ENCODE data around the gene RAB5B. TPM values are rescaled to one million over a fixed set of nuclear protein-coding genes. Genes with fewer than 3 reads are reported as not detected.

The RAB5B gene
- total RNA-seq, 1 experiment from 2014 or later, result 48.4 TPM

- no peak overlapping the region for H2BK20ac ChIP-seq (ENCODE audit: low read depth, low read length, poor library complexity, severe bottlenecking)
- H3K79me2 ChIP-seq (ENCODE audit: insufficient read depth, low read length), result no peaks in the 10 kb centered on the region
- no peak for DNase-seq
- H3K23ac ChIP-seq (ENCODE audit: insufficient read length, low read depth, low read length), result no peak overlapping the region
- Mint-ChIP-seq H3K27ac (no peak overlapping the region), H3K9me3 (no peaks in the 10 kb centered on the region), H3K4me3 (no peak overlapping the region), H3K4me1 (no peaks in the 10 kb centered on the region), H3K36me3 (ENCODE audit: insufficient read depth in 1 of 3, low read depth in 3 of 3) (peaks cover 25 to 79% (median 62%) of the 10 kb centered on the region in 3 experiments; a peak in 6 of 7 replicates), H3K27me3 (ENCODE audit: low read depth) (no peaks in the 10 kb centered on the region)
- H3K18ac ChIP-seq (ENCODE audit: insufficient read length, low read depth, low read length), result no peak overlapping the region
- H3K4me1 ChIP-seq (ENCODE audit: insufficient read depth, low read length), result no peaks in the 10 kb centered on the region
- H3K4me2 ChIP-seq (ENCODE audit: insufficient read depth, insufficient read length, low read length), result no peak overlapping the region
- no peak overlapping the region for H2BK15ac ChIP-seq (ENCODE audit: low read depth, low read length)
- H4K5ac ChIP-seq (ENCODE audit: insufficient read length, low read depth, low read length), result no peak overlapping the region
- no peak overlapping the region for H3K4ac ChIP-seq (ENCODE audit: low read depth, low read length)
- no peak overlapping the region for H3K9ac ChIP-seq (ENCODE audit: extremely low read depth, insufficient read length, low read length)
- H3K56ac ChIP-seq (ENCODE audit: insufficient read length, low read depth, low read length), result no peak overlapping the region
- TF ChIP-seq CTCF (conservative IDR thresholded peaks at IDR 0.05), result no peak
- no peaks in the 10 kb centered on the region for H3K27me3 ChIP-seq (ENCODE audit: insufficient read depth, low read length)
- H2AFZ ChIP-seq (ENCODE audit: low read length), result no peak overlapping the region
- H4K8ac ChIP-seq (replicated peaks; ENCODE audit: insufficient read length, low read depth, low read length), result no peak overlapping the region
- no peak overlapping the region for H2AK5ac ChIP-seq (ENCODE audit: insufficient read length, low read length)
- H3K23me2 ChIP-seq (ENCODE audit: insufficient read length, low read depth, low read length, poor library complexity, severe bottlenecking), result no peaks in the 10 kb centered on the region
- no peak overlapping the region for H3K27ac ChIP-seq (ENCODE audit: insufficient read length, low read depth, low read length)
- no peak overlapping the region for H3T11ph ChIP-seq (ENCODE audit: low read length)
- H3K9me3 ChIP-seq (ENCODE audit: control insufficient read depth, low read depth, low read length), result no peaks in the 10 kb centered on the region
- no peak overlapping the region for H4K91ac ChIP-seq (ENCODE audit: insufficient read length, low read depth, low read length)
- no peak overlapping the region for H3K14ac ChIP-seq (ENCODE audit: insufficient read depth, low read length)
- H2BK120ac ChIP-seq (ENCODE audit: low read depth, low read length, poor library complexity, severe bottlenecking), result no peak overlapping the region
- H2BK5ac ChIP-seq (ENCODE audit: insufficient read length, low read length), result no peak overlapping the region
- H2BK12ac ChIP-seq (ENCODE audit: insufficient read length, low read depth, low read length), result no peak overlapping the region
- H3K79me1 ChIP-seq (ENCODE audit: insufficient read depth, low read depth, low read length, poor library complexity, severe bottlenecking), result no peaks in the 10 kb centered on the region
- no peaks in the 10 kb centered on the region for H4K20me1 ChIP-seq (ENCODE audit: control insufficient read depth, insufficient read depth, insufficient read length)
- WGBS (ENCODE audit: extremely low coverage, insufficient read length, low lambda C conversion rate), result no CpG with 5 or more reads among the region's 1 CpG
Observed at GRCh38 chr12:56031987-56032386, 58.1 kb downstream of the RAB5B start.
